ENCODE results near the gene SAMD15.
"Not testable (repeated sequence)": the region's sequence is repeated elsewhere in the genome, so short reads cannot be mapped to it uniquely, and the experiment has no call there.

The SAMD15 gene

GRCh38 chr14:77415403-77416030, 38.3 kb downstream of the SAMD15 start:
- not testable (repeated sequence) for H3K4me1 Mint-ChIP-seq; H3K27ac Mint-ChIP-seq; ATAC-seq; H3K36me3 Mint-ChIP-seq; DNase-seq (ENCODE audit: low spot score in 2 of 2); H3K4me3 Mint-ChIP-seq
- H3K9me3 Mint-ChIP-seq, result peaks cover 15% of the 10 kb centered on the region

DNA sequence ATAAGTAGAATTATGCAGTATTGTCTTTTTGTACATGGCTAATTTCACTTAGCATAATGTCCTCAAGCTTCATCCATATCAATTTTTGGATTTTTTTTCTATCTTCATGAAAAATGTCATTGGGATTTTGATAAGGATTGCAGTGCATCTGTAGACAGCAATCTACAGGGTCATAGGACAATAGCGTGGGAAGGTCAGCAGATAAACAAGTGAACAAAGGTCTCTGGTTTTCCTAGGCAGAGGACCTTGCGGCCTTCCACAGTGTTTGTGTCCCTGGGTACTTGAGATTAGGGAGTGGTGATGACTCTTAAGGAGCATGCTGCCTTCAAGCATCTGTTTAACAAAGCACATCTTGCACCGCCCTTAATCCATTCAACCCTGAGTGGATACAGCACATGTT, 38.9 kb downstream of the SAMD15 start:
- H3K4me1 Mint-ChIP-seq; H3K4me3 Mint-ChIP-seq; DNase-seq (ENCODE audit: low spot score in 2 of 2); ATAC-seq; H3K36me3 Mint-ChIP-seq; H3K27ac Mint-ChIP-seq: not testable (repeated sequence)
- H3K9me3 Mint-ChIP-seq, result peaks cover 15% of the 10 kb centered on the region

DNA sequence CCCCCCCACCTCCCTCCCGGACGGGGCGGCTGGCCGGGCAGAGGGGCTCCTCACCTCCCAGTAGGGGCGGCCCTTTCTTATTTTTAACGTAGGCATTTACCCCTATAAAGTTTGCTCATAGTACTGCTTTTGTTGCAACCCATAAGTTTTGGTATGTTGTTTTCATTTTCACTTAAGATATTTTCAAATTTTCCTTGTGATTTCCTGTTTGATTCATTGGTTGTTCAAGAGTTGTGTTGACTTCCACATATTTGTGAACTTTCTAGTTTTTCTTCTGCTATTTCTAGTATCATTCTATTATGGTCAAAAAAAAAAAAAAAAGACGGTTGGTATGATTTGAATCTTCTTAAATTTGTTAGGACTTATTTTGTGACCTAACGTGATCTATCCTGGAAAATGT, 39.7 kb downstream of the SAMD15 start:
- Mint-ChIP-seq H3K4me1 (no peaks in the 10 kb centered on the region), H3K27ac (no peak overlapping the region), H3K4me3 (no peak overlapping the region), H3K9me3 (peaks cover 15% of the 10 kb centered on the region), H3K36me3 (no peaks in the 10 kb centered on the region)
- no peak for DNase-seq (ENCODE audit: low spot score in 2 of 2)
- no peak for ATAC-seq

GRCh38 chr14:77421201-77421600, 44.0 kb downstream of the SAMD15 start:
- DNase-seq (ENCODE audit: low spot score in 2 of 2), result no peak
- Mint-ChIP-seq H3K4me1 (no peaks in the 10 kb centered on the region), H3K27ac (no peak overlapping the region), H3K9me3 (peaks cover 15% of the 10 kb centered on the region), H3K4me3 (no peak overlapping the region), H3K36me3 (peaks cover 35% of the 10 kb centered on the region)
- no peak for ATAC-seq

DNA sequence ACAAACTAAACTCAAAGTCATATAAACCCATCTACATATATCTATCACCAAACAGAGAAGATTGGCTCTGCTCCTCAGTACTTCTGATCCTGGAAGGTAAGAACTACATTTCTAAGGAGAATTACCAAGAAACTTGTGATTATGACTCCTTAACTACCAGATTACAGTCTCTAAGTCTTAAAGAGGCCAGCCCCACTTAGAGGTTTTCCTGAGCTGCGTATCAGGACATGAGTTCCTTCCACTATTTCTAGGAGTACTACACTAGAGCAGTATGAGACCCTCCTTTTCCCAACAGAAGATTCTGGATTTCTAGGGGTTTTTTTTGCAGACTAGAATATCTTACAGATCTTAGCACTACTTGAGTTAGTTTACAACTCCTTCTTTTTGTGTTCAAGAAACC, 46.2 kb downstream of the SAMD15 start, which contains the start of gene NOXRED1:
TSS of gene NOXRED1 (minus strand) at position 101 of the 400 bp plus-strand sequence. CDS start 634 bp downstream, outside the sequence.
- H3K4me3 Mint-ChIP-seq, result no peak within 1 kb of the TSS
- H3K4me1 Mint-ChIP-seq, result no peaks in the 10 kb centered on the region
- peaks cover 10% of the 10 kb centered on the region for H3K9me3 Mint-ChIP-seq
- H3K36me3 Mint-ChIP-seq, result peaks cover 57% of the 10 kb centered on the region
- no peak for DNase-seq (ENCODE audit: low spot score in 2 of 2)
- H3K27ac Mint-ChIP-seq, result no peak within 1 kb of the TSS
- ATAC-seq, result no peak

GRCh38 chr14:77424862-77425261, 47.7 kb downstream of the SAMD15 start:
- H3K4me1 Mint-ChIP-seq, result no peaks in the 10 kb centered on the region
- no peak overlapping the region for H3K27ac Mint-ChIP-seq
- peaks cover 70% of the 10 kb centered on the region for H3K36me3 Mint-ChIP-seq
- DNase-seq (ENCODE audit: low spot score in 2 of 2), result no peak
- no peak for ATAC-seq
- H3K9me3 Mint-ChIP-seq, result peaks cover 4% of the 10 kb centered on the region
- no peak overlapping the region for H3K4me3 Mint-ChIP-seq

DNA sequence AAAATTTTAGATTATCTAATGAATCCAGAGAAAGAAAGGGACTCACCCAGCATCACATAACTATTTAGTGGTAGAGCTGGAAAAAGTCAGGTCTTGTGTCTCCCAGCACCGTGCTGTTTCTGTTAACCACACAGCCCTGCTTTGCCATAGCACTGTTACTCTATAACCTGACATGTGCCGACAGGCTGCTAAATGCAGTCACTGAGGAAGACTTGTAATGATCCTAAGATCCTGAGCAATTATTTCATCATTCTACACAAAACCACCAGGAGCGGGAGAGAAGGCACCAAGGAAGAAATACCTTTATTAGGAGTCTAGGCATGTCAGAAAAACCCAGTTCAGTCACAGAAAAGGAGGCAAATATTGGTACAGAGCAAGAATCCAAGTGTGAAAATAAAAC, 49.2 kb downstream of the SAMD15 start:
- no peak overlapping the region for H3K4me3 Mint-ChIP-seq
- no peaks in the 10 kb centered on the region for H3K4me1 Mint-ChIP-seq

DNA sequence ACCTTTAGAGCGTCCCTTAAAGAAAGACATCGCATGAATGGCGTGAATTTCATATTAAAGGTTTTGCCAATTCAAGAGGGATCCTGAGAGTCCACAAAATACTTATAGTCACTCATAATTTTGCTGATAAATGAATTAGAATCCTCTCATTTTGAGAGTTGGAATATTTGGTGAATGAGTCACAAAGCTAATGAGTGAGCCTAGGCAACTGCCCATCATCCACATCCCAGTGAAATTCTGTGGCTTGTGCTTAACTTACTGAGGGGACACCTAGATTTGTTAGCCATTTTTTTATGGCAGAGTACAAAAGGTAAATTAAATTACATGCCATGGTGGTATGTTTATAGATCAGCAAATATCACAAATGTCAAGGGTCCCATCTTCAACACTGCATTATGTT, 58.9 kb downstream of the SAMD15 start:
- Mint-ChIP-seq H3K36me3 (peaks cover 86% of the 10 kb centered on the region), H3K9me3 (no peaks in the 10 kb centered on the region), H3K4me1 (no peaks in the 10 kb centered on the region), H3K27ac (no peak overlapping the region), H3K4me3 (no peak overlapping the region)
- DNase-seq (ENCODE audit: low spot score in 2 of 2), result no peak
- ATAC-seq, result no peak

More for the DNA sequence above, 49.2 kb downstream of the SAMD15 start:
- peaks cover 85% of the 10 kb centered on the region for H3K36me3 Mint-ChIP-seq
- no peak for DNase-seq (ENCODE audit: low spot score in 2 of 2)
- no peak overlapping the region for H3K27ac Mint-ChIP-seq
- no peaks in the 10 kb centered on the region for H3K9me3 Mint-ChIP-seq
- ATAC-seq, result no peak

DNA sequence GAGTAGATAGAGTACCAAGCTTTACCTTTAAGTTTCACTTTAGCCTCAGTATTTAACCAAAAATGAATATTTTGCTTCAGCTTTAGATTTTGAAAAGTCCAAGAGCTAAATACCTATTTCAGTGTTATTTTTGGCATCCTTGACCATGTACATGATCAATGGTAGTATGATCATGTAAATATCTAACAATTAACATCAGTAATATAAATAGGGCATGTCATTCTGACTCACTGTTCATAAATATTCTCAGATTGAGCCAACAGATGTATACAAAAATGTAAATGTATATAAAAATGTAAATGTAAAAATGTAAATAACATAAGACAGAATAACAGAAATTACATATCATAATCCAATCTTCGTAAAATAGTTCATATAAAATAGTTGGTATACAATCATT, 61.4 kb downstream of the SAMD15 start:
- ATAC-seq (no peak), DNase-seq (ENCODE audit: low spot score in 2 of 2) (no peak)
- Mint-ChIP-seq H3K9me3 (no peaks in the 10 kb centered on the region), H3K36me3 (peaks cover 93% of the 10 kb centered on the region), H3K27ac (no peak overlapping the region), H3K4me3 (no peak overlapping the region), H3K4me1 (no peaks in the 10 kb centered on the region)

GRCh38 chr14:77439861-77440260, 62.7 kb downstream of the SAMD15 start:
- H3K27ac Mint-ChIP-seq, result no peak overlapping the region
- ATAC-seq (no peak), DNase-seq (ENCODE audit: low spot score in 2 of 2) (no peak)
- peaks cover 93% of the 10 kb centered on the region for H3K36me3 Mint-ChIP-seq
- H3K4me3 Mint-ChIP-seq, result no peak overlapping the region
- no peaks in the 10 kb centered on the region for H3K4me1 Mint-ChIP-seq
- H3K9me3 Mint-ChIP-seq, result no peaks in the 10 kb centered on the region
